Measurements from ENCODE around the gene DACT2. TPM values are rescaled to one million over a fixed set of nuclear protein-coding genes. Genes with fewer than 3 reads are reported as not detected.

DACT2 gene
- total and polyA plus RNA-seq, 9 of the 15 experiments (the other 6 are each of a cell fraction or from before 2014, with no cell fraction given), result not detected

- BruUV-seq (replicated peaks), result no TSS peak
- no peak overlapping the region for H3K9ac ChIP-seq (ENCODE audit: insufficient read depth in 1 of 2, low read depth in 2 of 2, low read length in 2 of 2)
- DNase-seq (ENCODE audit: extremely low read depth in 1 of 4, low spot score in 3 of 4) (no peak), FAIRE-seq (no peak), ATAC-seq (no peak)
- H3K4me3 ChIP-seq, result no peak overlapping the region
- no peaks in the 10 kb centered on the region for H3K79me2 ChIP-seq (ENCODE audit: control insufficient read depth, insufficient read depth, low read length)
- no peak overlapping the region for H3K27ac ChIP-seq (ENCODE audit: extremely low read depth, low read depth, low read length)
- H2AFZ ChIP-seq (ENCODE audit: low read depth, low read length), result no peak overlapping the region
- no peaks in the 10 kb centered on the region for H3K36me3 ChIP-seq (ENCODE audit: control insufficient read depth, insufficient read depth, low read length)
- peaks cover 46 to 70% of the 10 kb centered on the region in 2 experiments for H3K27me3 ChIP-seq (ENCODE audit: control insufficient read depth in 2 of 2, insufficient read depth in 2 of 2, low read length in 2 of 2)
- 4% methylated on average over 21 of the region's 21 CpGs for WGBS (ENCODE audit: insufficient coverage, low coverage, missing lambda C conversion rate)
- peaks cover 13% of the 10 kb centered on the region for H4K20me1 ChIP-seq (replicated peaks; ENCODE audit: control insufficient read depth, insufficient read depth, low read length)
- no peaks in the 10 kb centered on the region; a peak in 1 of 5 replicates for H3K4me1 ChIP-seq (replicated peaks in 1 of 2; ENCODE audit: control insufficient read depth in 2 of 2, insufficient read depth in 2 of 2, low read length in 2 of 2)
- H3K4me2 ChIP-seq (ENCODE audit: insufficient read depth, low read length), result no peak overlapping the region
- ChIA-PET CTCF (ENCODE audit: low intra/inter-chr PET ratio) (no interaction called here), POLR2A (interaction anchor here (0.6 kb wide), 1 partner anchor 82 kb away, joined by 3 read pairs; no protein-coding TSS in a partner anchor)
- intact Hi-C loops (cut with micrococcal nuclease) (no loop called here), in situ Hi-C loops (cut with MboI) (no loop called here)
- H3K9me1 ChIP-seq (ENCODE audit: control insufficient read depth, insufficient read depth, low read length), result peaks cover 3% of the 10 kb centered on the region
- no peaks in the 10 kb centered on the region for H3K9me3 ChIP-seq (replicated peaks; ENCODE audit: control insufficient read depth, insufficient read depth, low read depth, low read length)
- TF ChIP-seq PHF20 (IDR thresholded peaks at IDR 0.05; ENCODE audit: partially characterized antibody) (no peak), ZNF740 (CRISPR knock-in tag; IDR thresholded peaks at IDR 0.05) (no peak), ZNF740 (tag; IDR thresholded peaks at IDR 0.05) (no peak), GATAD2B (IDR thresholded peaks at IDR 0.05; ENCODE audit: borderline replicate concordance) (no peak), TAF7 (tag; IDR thresholded peaks at IDR 0.05) (no peak), ZNF398 (CRISPR knock-in tag; IDR thresholded peaks at IDR 0.05) (no peak), ZNF253 (CRISPR knock-in tag; conservative IDR thresholded peaks at IDR 0.05) (no peak), SMARCE1 (IDR thresholded peaks at IDR 0.05) (no peak)
- TF ChIP-seq, protein P1, sequence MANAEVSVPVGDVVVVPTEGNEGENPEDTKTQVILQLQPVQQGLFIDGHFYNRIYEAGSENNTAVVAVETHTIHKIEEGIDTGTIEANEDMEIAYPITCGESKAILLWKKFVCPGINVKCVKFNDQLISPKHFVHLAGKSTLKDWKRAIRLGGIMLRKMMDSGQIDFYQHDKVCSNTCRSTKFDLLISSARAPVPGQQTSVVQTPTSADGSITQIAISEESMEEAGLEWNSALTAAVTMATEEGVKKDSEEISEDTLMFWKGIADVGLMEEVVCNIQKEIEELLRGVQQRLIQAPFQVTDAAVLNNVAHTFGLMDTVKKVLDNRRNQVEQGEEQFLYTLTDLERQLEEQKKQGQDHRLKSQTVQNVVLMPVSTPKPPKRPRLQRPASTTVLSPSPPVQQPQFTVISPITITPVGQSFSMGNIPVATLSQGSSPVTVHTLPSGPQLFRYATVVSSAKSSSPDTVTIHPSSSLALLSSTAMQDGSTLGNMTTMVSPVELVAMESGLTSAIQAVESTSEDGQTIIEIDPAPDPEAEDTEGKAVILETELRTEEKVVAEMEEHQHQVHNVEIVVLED (CRISPR knock-in tag; IDR thresholded peaks at IDR 0.05), result no peak
- TF ChIP-seq, protein P2, sequence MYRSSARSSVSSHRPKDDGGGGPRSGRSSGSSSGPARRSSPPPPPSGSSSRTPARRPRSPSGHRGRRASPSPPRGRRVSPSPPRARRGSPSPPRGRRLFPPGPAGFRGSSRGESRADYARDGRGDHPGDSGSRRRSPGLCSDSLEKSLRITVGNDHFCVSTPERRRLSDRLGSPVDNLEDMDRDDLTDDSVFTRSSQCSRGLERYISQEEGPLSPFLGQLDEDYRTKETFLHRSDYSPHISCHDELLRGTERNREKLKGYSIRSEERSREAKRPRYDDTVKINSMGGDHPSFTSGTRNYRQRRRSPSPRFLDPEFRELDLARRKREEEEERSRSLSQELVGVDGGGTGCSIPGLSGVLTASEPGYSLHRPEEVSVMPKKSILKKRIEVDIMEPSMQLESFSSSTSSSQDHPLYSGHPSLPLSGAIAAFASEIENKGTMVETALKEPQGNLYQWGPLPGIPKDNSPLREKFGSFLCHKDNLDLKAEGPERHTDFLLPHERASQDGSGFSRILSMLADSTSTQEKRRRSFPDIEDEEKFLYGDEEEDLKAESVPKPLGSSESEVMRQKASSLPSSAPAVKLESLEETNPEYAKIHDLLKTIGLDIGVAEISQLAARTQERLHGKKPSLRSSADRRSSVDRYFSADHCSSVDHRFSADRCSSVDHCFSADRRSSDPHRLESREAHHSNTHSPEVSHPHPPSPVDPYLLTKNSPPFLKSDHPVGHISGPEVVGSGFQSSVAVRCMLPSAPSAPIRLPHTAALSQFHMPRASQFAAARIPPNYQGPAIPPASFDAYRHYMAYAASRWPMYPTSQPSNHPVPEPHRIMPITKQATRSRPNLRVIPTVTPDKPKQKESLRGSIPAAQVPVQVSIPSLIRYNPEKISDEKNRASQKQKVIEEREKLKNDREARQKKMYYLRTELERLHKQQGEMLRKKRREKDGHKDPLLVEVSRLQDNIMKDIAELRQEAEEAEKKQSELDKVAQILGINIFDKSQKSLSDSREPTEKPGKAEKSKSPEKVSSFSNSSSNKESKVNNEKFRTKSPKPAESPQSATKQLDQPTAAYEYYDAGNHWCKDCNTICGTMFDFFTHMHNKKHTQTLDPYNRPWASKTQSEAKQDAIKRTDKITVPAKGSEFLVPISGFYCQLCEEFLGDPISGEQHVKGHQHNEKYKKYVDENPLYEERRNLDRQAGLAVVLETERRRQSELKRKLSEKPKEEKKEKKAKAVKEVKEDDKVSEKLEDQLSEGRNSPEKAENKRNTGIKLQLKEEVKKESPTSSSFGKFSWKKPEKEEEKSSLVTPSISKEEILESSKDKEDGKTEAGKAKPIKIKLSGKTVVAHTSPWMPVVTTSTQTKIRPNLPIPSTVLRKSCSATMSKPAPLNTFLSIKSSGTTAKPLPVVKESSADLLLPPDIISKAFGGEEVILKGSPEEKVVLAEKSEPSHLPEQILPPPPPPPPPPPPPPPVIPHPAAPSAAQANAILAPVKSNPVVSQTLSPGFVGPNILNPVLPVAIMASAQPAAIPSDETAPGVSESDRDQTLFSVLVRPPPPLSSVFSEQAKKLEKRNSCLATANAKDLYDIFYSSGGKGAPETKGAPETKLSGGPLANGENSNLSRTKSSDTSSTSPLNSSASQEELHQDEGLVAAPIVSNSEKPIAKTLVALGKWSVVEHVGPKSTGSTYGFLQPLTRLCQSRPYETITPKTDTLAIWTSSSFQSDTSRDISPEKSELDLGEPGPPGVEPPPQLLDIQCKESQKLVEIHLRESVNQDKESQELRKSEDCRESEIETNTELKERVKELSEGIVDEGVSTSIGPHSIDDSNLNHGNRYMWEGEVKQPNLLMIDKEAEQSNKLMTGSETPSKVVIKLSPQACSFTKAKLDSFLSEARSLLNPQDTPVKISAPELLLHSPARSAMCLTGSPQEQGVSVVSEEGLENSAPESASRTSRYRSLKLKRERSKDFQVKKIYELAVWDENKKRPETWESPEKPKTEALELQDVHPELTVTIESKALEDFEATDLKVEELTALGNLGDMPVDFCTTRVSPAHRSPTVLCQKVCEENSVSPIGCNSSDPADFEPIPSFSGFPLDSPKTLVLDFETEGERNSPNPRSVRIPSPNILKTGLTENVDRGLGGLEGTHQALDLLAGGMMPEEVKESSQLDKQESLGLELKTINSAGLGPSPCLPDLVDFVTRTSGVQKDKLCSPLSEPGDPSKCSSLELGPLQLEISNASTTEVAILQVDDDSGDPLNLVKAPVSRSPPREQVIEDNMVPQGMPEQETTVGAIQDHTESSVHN (IDR thresholded peaks at IDR 0.05; ENCODE audit: borderline replicate concordance in 1 of 2, low read depth in 1 of 2), result no peak
These were observed 34.1 kb downstream of the DACT2 start for GRCh38 chr6:168285456-168285855.
